KBM-7 (cell line): ENCODE data around the gene CLK1.
"Not testable (repeated sequence)": the region's sequence is repeated elsewhere in the genome, so short reads cannot be mapped to it uniquely, and the experiment has no call there.

Experiments used
- DNase-seq: peaks from one replicate; pipeline ENCODE4 v3.0.0-alpha.2; 2015
- in situ Hi-C: fragments of 300-500 bp; cut with MboI; formaldehyde crosslinking; loops from 2 replicates; pipeline ENCODE4 v1.14.3; 2020; ENCODE audit warnings: low sequenced_read_pairs, low pct_unique_long_range_greater_than_20kb, mixed read lengths

The CLK1 gene

GRCh38 chr2:200856806-200857205, 7.7 kb downstream of the CLK1 start:
- DNase-seq = no peak
- in situ Hi-C loops = no loop called here

GRCh38 chr2:200852605-200853004, 11.9 kb downstream of the CLK1 start:
- in situ Hi-C loops = no loop called here
- DNase-seq = no peak

GRCh38 chr2:200851398-200852248, 12.8 kb downstream of the CLK1 start:
- in situ Hi-C loops = no loop called here
- DNase-seq = no peak

GRCh38 chr2:200850512-200851256, 13.8 kb downstream of the CLK1 start:
- in situ Hi-C loops = no loop called here

GRCh38 chr2:200847939-200848338, 16.5 kb downstream of the CLK1 start:
- in situ Hi-C loops = no loop called here

More at GRCh38 chr2:200850512-200851256, 13.8 kb downstream of the CLK1 start:
- no peak for DNase-seq

GRCh38 chr2:200847269-200847668, 17.2 kb downstream of the CLK1 start:
- in situ Hi-C loops = no loop called here
- DNase-seq = no peak

More at GRCh38 chr2:200847939-200848338, 16.5 kb downstream of the CLK1 start:
- no peak for DNase-seq

GRCh38 chr2:200845669-200846325, 18.7 kb downstream of the CLK1 start:
- in situ Hi-C loops = no loop called here
- no peak for DNase-seq

- in situ Hi-C loops = no loop called here
These were observed 19.3 kb downstream of the CLK1 start for GRCh38 chr2:200845194-200845593.

GRCh38 chr2:200843993-200844948, 20.2 kb downstream of the CLK1 start:
- DNase-seq = no peak
- in situ Hi-C loops = no loop called here

More at GRCh38 chr2:200845194-200845593, 19.3 kb downstream of the CLK1 start:
- DNase-seq = no peak

GRCh38 chr2:200839513-200839912, 24.9 kb downstream of the CLK1 start:
- in situ Hi-C loops = no loop called here
- DNase-seq = no peak

- in situ Hi-C loops = no loop called here
- DNase-seq = no peak
These were observed 29.8 kb downstream of the CLK1 start for GRCh38 chr2:200834701-200835100.

- DNase-seq = no peak
- in situ Hi-C loops = no loop called here
These were observed 35.2 kb downstream of the CLK1 start for GRCh38 chr2:200829258-200829655.

GRCh38 chr2:200828572-200829257, 35.7 kb downstream of the CLK1 start:
- no peak for DNase-seq
- in situ Hi-C loops = no loop called here

GRCh38 chr2:200828104-200828503, 36.4 kb downstream of the CLK1 start:
- in situ Hi-C loops = no loop called here
- no peak for DNase-seq

- DNase-seq = no peak
- in situ Hi-C loops = no loop called here
These were observed 42.7 kb downstream of the CLK1 start for GRCh38 chr2:200821686-200822245.

- no peak for DNase-seq
- in situ Hi-C loops = no loop called here
These were observed 43.8 kb downstream of the CLK1 start for GRCh38 chr2:200820573-200821234.

- in situ Hi-C loops, DNase-seq: not testable (repeated sequence)
These were observed 45.7 kb downstream of the CLK1 start for GRCh38 chr2:200818732-200819131.
